Prostate gland (tissue), 2 donors: Measurements from ENCODE around the gene TAS2R41.

Source experiments
- CTCF ChIP-seq, 4 experiments: fragments of 200-600 bp in 2 of 4; fragments of 450-650 bp in 2 of 4; sonication (generic) in 2 of 4; IDR thresholded peaks; 1 replicate in 3 of 4; 2 replicates in 1 of 4; pipeline ENCODE4 v1.5.1; 2016 to 2019; ENCODE audit warnings: antibody characterized with exemption in 4 of 4, mild to moderate bottlenecking in 2 of 4, moderate library complexity in 2 of 4
- POLR2AphosphoS5 ChIP-seq: sonication (generic); formaldehyde crosslinking; IDR thresholded peaks from one replicate; pipeline ENCODE4 v1.6.1; 2017; ENCODE audit warnings: antibody characterized with exemption

- TF ChIP-seq POLR2AphosphoS5, result no peak
- TF ChIP-seq CTCF (IDR thresholded peaks at IDR 0.05), result no peak
Measured at GRCh38 chr7:143451122-143451521, 26.6 kb upstream of the TAS2R41 start.
